Upper lobe of left lung (tissue), 4 donors: ENCODE data around the gene RASD1.

Experiments
- CTCF ChIP-seq, 6 experiments: fragments of 450-650 bp in 4 of 6; fragments of 200-600 bp in 2 of 6; sonication (generic) in 2 of 6; IDR thresholded peaks; one replicate each; pipeline ENCODE4 v1.5.1; 2016 to 2019; ENCODE audit warnings: antibody characterized with exemption in 6 of 6
- POLR2A ChIP-seq, 4 donors: fragments of 450-650 bp; IDR thresholded peaks; one replicate each; pipeline ENCODE4 v1.5.1; 2016 to 2017; ENCODE audit warnings: antibody characterized with exemption in 4 of 4, mild to moderate bottlenecking in 2 of 4
- POLR2AphosphoS5 ChIP-seq, 2 donors: sonication (generic); formaldehyde crosslinking; IDR thresholded peaks; one replicate each; pipeline ENCODE4 v1.5.1; 2017; ENCODE audit warnings: antibody characterized with exemption in 2 of 2

DNA sequence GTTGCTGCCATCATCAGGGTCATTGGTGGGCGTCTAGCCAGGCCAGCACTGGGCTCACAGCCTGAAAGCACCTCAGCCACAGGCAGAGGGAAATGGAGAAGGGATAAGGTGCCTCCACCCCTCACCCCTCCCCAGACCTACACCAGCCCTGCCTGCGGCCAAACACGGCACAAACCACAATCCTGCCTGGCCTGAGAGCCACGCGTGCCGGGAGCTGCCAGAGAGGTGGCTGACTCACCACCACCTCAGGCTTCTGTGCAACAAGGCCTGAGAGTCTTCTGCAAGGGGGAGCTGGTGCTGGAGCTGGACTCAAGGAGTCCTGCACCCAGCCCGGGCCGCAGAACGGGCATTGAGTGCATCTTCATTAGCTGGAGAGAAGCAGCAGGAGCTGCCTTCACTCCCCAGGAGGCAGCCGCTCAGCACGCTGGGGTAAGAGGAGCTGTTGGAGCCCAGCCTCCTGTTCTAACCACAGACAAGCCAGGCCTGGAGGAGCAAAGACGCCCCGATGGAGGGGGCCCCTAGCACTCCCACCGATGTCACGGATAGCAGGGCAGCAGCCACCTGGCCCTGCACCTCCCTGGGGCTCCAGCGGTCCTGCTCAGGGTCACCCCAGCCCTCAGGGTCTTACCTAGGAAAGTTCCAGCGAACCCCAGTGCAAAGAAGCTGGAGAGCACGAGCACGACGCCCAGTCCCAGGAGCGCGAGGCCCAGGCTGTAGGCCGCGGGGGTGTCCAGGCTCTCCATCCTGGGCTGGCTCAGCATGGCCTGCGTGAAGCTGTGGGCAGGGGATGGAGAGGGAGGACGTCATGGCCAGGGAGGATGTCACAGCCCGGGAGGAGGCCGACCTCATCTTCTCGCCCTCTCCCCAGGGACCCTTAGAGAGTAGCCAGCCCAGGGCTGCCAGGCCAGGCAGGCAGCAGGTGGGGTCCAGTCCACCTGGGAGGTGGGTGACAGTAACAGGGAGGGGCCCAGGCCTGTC is 16.0 kb upstream of the RASD1 start:
- TF ChIP-seq CTCF (IDR thresholded peaks at IDR 0.05): no peak
- no peak for TF ChIP-seq POLR2A (IDR thresholded peaks at IDR 0.05)
- TF ChIP-seq POLR2AphosphoS5 (IDR thresholded peaks at IDR 0.05): no peak
